ENCODE data around the gene PHKB.

DNA sequence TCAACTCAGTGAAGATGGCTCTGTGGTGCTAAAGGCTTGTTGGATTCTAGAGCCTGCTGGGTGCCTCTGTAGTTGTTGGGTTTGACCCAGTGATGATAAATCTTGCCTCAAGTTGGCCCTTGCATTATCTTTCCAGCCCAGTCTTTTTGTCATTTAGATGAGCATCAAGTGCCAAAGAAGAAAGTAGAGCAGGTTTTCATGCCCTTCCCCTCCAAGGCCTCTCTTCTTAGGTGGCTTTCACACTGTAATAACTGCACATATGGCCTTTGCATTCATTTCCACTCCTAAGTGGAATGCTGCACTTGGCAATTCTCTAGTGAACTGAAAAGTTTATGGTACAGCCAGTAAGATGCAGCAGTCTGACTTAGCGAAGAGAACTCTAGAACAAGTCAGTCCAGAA lies 165.1 kb downstream of the PHKB start:
- TF ChIP-seq CTCF (IDR thresholded peaks at IDR 0.05) (no peak), POLR2A (IDR thresholded peaks at IDR 0.05) (no peak)
